Ectodermal cell (in vitro differentiated cells): Measurements from ENCODE around the gene GCLM.
A peak's percentile ranks its signal among the peaks of the same experiment; 100 is the strongest.
"Not testable (repeated sequence)": the region's sequence is repeated elsewhere in the genome, so short reads cannot be mapped to it uniquely, and the experiment has no call there.

Experiments
- H3K27ac ChIP-seq: 2 replicates; pipeline ENCODE4 v1.7.0; 2013; ENCODE audit warnings: mild to moderate bottlenecking, low read depth, low read length; ENCODE audit not compliant: insufficient read depth, poor library complexity, severe bottlenecking
- H3K27me3 ChIP-seq: 2 replicates; pipeline ENCODE4 v1.7.0; 2013; ENCODE audit warnings: mild to moderate bottlenecking, low read length; ENCODE audit not compliant: insufficient read depth, control insufficient read depth, poor library complexity, severe bottlenecking
- H3K36me3 ChIP-seq: one replicate; pipeline ENCODE4 v1.7.0; 2013; ENCODE audit warnings: low read length; ENCODE audit not compliant: control insufficient read depth, insufficient read depth
- H3K4me1 ChIP-seq: one replicate; pipeline ENCODE4 v1.7.0; 2013; ENCODE audit warnings: low read length; ENCODE audit not compliant: control insufficient read depth, insufficient read depth
- H3K4me3 ChIP-seq: 2 replicates; pipeline ENCODE4 v1.7.0; 2013; ENCODE audit warnings: low read depth, low read length, control low read depth; ENCODE audit not compliant: insufficient read depth
- H3K9me3 ChIP-seq: 2 replicates; pipeline ENCODE4 v1.7.0; 2013; ENCODE audit warnings: mild to moderate bottlenecking, low read length, moderate library complexity; ENCODE audit not compliant: control insufficient read depth
- WGBS, 2 experiments: methylation state at CpG; one replicate each; pipeline ENCODE4 v1.1.7; 2013; ENCODE audit warnings: missing lambda C conversion rate in 2 of 2; 5-methylcytosine and 5-hydroxymethylcytosine counted together

GCLM gene

DNA sequence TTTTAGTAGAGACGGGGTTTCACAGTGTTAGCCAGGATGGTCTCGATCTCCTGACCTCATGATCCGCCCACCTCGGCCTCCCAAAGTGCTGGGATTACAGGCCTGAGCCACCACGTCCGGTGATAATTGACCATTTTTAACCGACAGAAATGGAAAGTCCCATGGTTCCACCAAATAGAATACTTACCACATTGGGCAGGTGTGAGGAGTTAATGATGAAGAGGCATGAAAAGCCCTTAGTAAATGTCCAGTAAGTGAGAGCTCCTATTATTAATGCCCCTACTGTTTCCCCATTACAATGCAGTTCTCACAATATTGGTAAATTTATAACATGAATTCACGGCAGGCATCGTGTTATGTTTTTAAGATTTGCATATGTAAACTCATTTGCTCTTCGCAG is 8.1 kb upstream of the GCLM start:
- H3K27ac ChIP-seq, result no peak overlapping the region
- no peaks in the 10 kb centered on the region for H3K36me3 ChIP-seq
- no peak overlapping the region for H3K4me3 ChIP-seq
- no peaks in the 10 kb centered on the region for H3K4me1 ChIP-seq
- 94 to 96% methylated on average over 9 to 10 of the region's 10 CpGs for WGBS, 2 experiments
- H3K27me3 ChIP-seq, result no peaks in the 10 kb centered on the region
- H3K9me3 ChIP-seq, result no peaks in the 10 kb centered on the region

DNA sequence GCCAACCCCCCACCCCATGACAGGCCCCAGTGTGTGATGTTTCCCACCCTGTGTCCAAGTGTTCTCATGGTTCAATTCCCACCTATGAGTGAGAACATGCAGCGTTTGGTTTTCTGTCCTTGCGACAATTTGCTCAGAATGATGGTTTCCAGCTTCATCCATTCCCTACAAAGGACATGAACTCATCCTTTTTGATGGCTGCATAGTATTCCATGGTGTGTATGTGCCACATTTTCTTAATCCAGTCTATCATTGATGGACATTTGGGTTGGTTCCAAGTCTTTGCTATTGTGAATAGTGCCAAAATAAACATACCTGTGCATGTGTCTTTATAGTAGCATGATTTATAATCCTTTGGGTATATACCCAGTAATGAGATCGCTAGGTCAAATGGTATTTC is 1.6 kb upstream of the GCLM start:
- H3K4me1 ChIP-seq, H3K4me3 ChIP-seq, H3K27ac ChIP-seq, H3K9me3 ChIP-seq, H3K36me3 ChIP-seq: not testable (repeated sequence)
- WGBS, 2 experiments, result 92 to 100% methylated on average over 3 of the region's 3 CpGs
- peaks cover 13% of the 10 kb centered on the region for H3K27me3 ChIP-seq

DNA sequence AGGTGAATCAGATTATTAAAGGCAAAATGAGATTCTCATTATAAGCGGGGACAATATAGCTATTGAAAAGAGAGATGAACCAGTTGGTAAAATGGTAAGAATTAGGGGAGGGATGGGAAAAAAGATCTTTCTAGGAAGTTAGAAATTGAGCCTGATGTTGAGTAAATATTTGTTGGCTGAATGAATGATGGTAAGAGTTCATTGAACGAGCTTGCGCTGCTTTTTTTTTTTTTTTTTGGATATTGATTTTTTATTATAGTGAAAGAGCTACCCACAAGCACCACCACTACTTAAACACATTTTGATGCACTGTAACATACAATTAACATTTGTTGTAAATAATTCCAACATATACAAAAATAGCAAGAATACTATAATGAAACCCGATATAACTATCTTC is 1.1 kb upstream of the GCLM start:
- no peak overlapping the region for H3K27ac ChIP-seq
- peaks cover 13% of the 10 kb centered on the region for H3K27me3 ChIP-seq
- 97 to 99% methylated on average over 1 to 3 of the region's 4 CpGs for WGBS, 2 experiments
- peak overlapping the region; percentile 58 for H3K4me3 ChIP-seq
- no peaks in the 10 kb centered on the region for H3K36me3 ChIP-seq
- H3K4me1 ChIP-seq, result no peaks in the 10 kb centered on the region
- no peaks in the 10 kb centered on the region for H3K9me3 ChIP-seq

DNA sequence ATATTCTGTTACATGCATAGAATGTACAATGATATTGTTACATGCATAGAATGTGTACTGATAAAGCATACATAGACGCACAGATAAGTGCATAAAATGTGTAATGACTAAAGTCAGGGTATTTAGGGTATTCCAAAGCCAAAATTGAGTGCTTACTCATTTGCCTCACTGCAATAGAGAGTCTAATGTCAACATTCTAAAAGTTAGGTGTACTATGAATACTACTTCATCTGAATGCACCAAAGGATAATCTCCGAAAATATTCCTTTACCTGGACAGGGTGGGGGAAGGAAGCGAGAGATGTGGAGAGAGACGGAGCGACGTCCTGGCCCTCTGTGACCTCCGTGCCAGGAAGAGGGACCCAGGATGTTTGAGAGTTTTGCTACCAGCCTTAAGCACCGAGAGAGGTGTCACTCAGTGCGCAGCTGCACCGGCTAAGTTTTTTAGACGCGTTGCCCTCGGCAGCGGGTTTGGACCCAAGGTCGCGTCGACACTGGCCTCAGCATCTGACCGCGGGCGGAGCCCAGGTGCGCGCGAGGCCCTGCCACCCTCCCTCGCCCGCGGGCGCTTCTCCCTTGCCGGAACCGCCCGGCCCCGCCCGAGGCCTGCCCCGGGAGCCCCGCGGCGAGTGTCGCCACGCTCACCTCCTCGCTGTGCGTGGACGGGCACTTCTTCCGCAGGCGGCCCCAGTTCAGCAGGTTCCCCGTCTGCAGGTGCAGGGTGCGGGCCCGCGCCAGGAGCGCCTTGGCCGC is 660 bp downstream of the GCLM start:
- H3K27ac ChIP-seq, result no peak overlapping the region
- H3K4me3 ChIP-seq, result peak overlapping the region; percentile 58
- no peaks in the 10 kb centered on the region for H3K36me3 ChIP-seq
- H3K4me1 ChIP-seq, result no peaks in the 10 kb centered on the region
- H3K27me3 ChIP-seq, result peaks cover 13% of the 10 kb centered on the region
- H3K9me3 ChIP-seq, result no peaks in the 10 kb centered on the region
- 2% methylated on average over 49 of the region's 49 CpGs for WGBS, 2 experiments

DNA sequence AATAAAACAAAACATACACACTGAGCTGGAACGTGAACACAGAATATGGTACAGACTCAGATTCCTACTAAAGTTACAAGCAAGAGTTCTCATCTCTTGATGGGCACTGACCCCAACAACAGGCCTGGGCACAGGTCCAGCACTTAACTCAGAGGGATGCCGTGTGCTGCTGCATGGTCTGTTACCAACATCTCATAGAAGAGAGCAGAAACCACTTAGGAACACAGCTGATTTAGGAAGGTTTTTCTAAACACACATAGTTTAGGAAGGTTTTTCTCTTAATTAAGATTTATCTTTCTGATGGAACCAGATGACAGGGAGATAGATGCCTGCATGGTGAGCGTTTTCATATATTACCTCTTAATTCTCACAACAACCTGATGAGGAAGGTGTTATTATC is 1.5 kb downstream of the GCLM start:
- 79 to 80% methylated on average over 2 of the region's 3 CpGs for WGBS, 2 experiments
- Histone ChIP-seq H3K9me3 (no peaks in the 10 kb centered on the region), H3K4me1 (no peaks in the 10 kb centered on the region), H3K27ac (no peak overlapping the region), H3K27me3 (peaks cover 13% of the 10 kb centered on the region), H3K4me3 (no peak overlapping the region), H3K36me3 (no peaks in the 10 kb centered on the region)

DNA sequence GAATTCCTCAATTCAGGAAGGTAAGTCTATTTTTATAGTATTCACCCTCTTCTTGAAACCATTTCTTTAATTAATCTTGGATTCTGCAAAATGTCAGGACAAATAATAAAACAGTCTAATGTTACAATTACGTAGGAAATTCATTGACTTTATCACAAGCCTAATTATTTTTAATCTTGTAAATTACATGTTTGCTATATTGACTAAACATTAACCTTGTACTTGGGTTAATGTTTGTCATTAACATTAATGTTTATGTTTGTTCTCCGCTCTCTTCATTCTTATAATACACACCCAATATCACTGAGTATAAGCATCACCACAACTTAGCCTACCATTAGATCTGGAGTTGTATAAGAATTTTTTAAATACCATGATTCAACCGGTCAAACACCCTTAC is 2.8 kb downstream of the GCLM start:
- Histone ChIP-seq H3K36me3 (no peaks in the 10 kb centered on the region), H3K4me1 (no peaks in the 10 kb centered on the region), H3K4me3 (no peak overlapping the region), H3K9me3 (no peaks in the 10 kb centered on the region), H3K27ac (no peak overlapping the region), H3K27me3 (peaks cover 13% of the 10 kb centered on the region)
- 97% methylated on average over 3 of the region's 3 CpGs; no CpG with 5 or more reads in 1 of the 2 experiments for WGBS, 2 experiments

DNA sequence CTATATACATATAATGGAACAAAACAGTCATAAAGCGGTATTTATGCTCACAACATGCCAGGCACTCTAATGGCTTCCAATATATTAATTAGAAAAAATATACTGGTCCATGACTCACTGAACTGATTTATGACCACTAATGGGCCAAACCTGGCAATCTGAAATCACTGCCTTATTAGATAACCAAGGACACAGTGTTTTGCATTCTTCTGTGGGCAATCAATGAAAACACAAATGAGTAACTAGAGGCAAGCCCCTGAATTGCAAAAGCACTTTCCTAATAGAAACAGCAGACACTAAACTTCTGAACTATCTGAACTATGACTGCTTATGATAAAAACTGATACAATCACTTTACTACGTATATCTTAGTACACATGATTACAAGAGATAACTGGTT is 3.5 kb downstream of the GCLM start:
- Histone ChIP-seq H3K4me1 (no peaks in the 10 kb centered on the region), H3K9me3 (no peaks in the 10 kb centered on the region), H3K4me3 (no peak overlapping the region), H3K27me3 (peaks cover 13% of the 10 kb centered on the region), H3K36me3 (no peaks in the 10 kb centered on the region), H3K27ac (no peak overlapping the region)
- 93 to 98% methylated on average over 2 of the region's 2 CpGs for WGBS, 2 experiments

DNA sequence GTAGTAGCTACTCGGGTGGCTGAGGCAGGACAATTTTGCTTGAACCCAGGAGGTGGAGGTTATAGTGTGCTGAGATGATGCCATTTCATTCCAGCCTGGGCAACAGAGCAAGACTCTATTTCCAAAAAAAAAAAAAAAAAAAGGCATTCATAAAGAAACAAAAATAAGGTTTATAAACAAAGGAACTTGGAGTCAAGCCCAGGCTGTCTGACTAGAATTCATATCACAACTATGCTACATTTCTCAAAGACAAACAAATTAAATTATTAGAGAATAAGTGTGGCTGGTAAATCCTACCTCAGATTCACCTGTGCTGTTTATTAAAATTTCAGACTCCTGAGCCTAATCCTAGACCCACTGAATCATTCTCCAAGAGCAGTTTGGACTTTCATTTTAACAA is 4.2 kb downstream of the GCLM start:
- Histone ChIP-seq H3K36me3 (no peaks in the 10 kb centered on the region), H3K4me3 (no peak overlapping the region), H3K9me3 (no peaks in the 10 kb centered on the region), H3K27ac (no peak overlapping the region), H3K27me3 (peaks cover 13% of the 10 kb centered on the region), H3K4me1 (no peaks in the 10 kb centered on the region)
- WGBS, 2 experiments, result 83 to 94% methylated on average over 1 of the region's 1 CpG

DNA sequence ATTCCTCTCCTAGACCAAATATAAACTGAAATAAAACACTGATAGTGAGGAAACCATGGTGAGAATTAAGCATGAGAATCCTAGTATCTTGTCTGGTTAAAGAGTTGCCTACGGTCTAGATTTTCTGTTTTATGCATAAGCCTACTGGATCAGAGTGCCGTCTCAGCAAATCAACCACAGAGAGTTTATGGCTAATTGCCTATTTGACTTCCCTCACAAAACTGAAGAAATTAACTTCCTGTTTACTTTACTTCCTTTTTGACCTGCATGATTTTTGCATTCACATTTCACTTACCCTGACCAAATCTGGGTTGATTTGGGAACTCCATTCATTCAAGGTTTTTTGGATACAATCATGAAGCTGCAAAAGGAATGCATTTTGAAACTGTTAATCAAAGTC is 5.0 kb downstream of the GCLM start:
- WGBS, 2 experiments, result 95 to 100% methylated on average over 2 of the region's 2 CpGs
- Histone ChIP-seq H3K9me3 (no peaks in the 10 kb centered on the region), H3K27ac (no peak overlapping the region), H3K4me1 (no peaks in the 10 kb centered on the region), H3K27me3 (peaks cover 13% of the 10 kb centered on the region), H3K36me3 (no peaks in the 10 kb centered on the region), H3K4me3 (no peak overlapping the region)

DNA sequence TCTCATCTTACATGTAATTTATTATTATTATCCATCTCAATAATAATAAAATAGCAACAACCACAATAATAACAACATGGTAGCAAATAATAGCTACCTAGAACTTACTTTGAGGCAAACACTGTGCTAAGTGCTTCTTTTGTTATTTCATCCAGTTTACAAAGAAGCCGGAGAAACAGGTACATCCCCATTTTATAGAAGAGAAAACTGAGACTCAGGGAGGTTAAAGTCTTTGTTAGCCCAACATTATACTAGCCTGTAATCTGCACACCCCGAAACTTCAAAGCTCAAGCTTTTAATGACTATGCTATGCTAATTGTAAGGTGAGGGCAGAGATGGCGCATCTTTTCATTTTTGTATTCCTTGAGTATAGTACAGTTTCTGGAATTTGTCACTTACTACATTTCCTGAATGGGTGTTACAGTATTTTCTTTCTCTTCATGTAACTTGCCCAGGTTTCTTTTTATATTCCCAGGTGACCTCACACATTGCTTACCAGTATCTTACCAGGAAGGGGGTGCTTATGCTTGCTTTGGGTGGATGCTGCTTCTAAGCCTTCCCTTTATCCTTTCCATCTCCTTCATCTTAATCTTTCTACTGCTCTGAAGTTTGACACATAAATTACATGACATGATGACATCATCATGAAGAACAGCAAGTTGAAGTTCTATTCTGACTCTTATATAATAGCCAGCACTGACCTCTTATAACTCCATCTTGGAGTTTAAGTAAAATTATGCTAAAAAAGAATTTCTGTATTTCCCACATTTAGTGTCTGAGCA is 8.3 kb downstream of the GCLM start:
- WGBS, 2 experiments, result 95 to 100% methylated on average over 1 to 3 of the region's 3 CpGs
- Histone ChIP-seq H3K36me3 (peaks cover 4% of the 10 kb centered on the region), H3K27me3 (no peaks in the 10 kb centered on the region), H3K27ac (no peak overlapping the region), H3K4me1 (no peaks in the 10 kb centered on the region), H3K9me3 (no peaks in the 10 kb centered on the region), H3K4me3 (no peak overlapping the region)
